ENCODE data around the gene PAWR. TPM values are rescaled to one million over a fixed set of nuclear protein-coding genes. Genes with fewer than 3 reads are reported as not detected.

PAWR gene
- polyA plus RNA-seq, 1 donor (not counting 4 experiments of a cell fraction or from before 2014, with no cell fraction given), result 41.1 TPM

- H3K9me3 ChIP-seq (ENCODE audit: control insufficient read depth, low read depth, low read length), result no peaks in the 10 kb centered on the region
- no peak overlapping the region for H3K4me3 ChIP-seq (ENCODE audit: control insufficient read depth in 2 of 3, extremely low read depth in 1 of 3, insufficient read depth in 2 of 3, low read depth in 1 of 3, low read length in 3 of 3)
- peaks cover 55% of the 10 kb centered on the region for H3K4me1 ChIP-seq (ENCODE audit: control insufficient read depth, extremely low read depth, insufficient read depth, low read length)
- H3K4me2 ChIP-seq (ENCODE audit: control insufficient read depth, extremely low read depth, insufficient read depth, low read depth, low read length), result no peak overlapping the region
- dilution Hi-C loops (cut with MboI; ENCODE audit: extremely low pct_ligation_motif_present, low sequenced_read_pairs), result no loop called here
- FAIRE-seq, result peak; percentile 81
- no peak for DNase-seq (ENCODE audit: low read depth, low spot score)
- peaks cover 3% of the 10 kb centered on the region for H3K9me1 ChIP-seq (ENCODE audit: control insufficient read depth, extremely low read depth, insufficient read depth, low read length)
- H3K36me3 ChIP-seq (ENCODE audit: control insufficient read depth in 2 of 2, extremely low read depth in 1 of 2, insufficient read depth in 2 of 2, low read length in 2 of 2), result no peaks in the 10 kb centered on the region
- H3K79me2 ChIP-seq (ENCODE audit: control insufficient read depth, insufficient read depth, low read length), result peaks cover 98% of the 10 kb centered on the region
- TF ChIP-seq CTCF (optimal IDR thresholded peaks at IDR 0.05 in 1 of 3, IDR thresholded peaks at IDR 0.05 in 1 of 3, conservative IDR thresholded peaks at IDR 0.05 in 1 of 3; ENCODE audit: extremely low read depth in 1 of 3, insufficient read depth in 2 of 3, low read length in 3 of 3), result no peak
- no peak for TF ChIP-seq EZH2 (IDR thresholded peaks at IDR 0.05; ENCODE audit: low read length)
- peak overlapping the region; percentile 16 for H3K27ac ChIP-seq (ENCODE audit: control insufficient read depth, insufficient read depth, low read length)
- H2AFZ ChIP-seq (ENCODE audit: control insufficient read depth, low read length), result no peak overlapping the region
- H3K27me3 ChIP-seq (ENCODE audit: control insufficient read depth, extremely low read depth, insufficient read depth, low read length), result no peaks in the 10 kb centered on the region
- H3K9ac ChIP-seq (ENCODE audit: control insufficient read depth, extremely low read depth, insufficient read depth, low read length), result no peak overlapping the region
- peaks cover 18% of the 10 kb centered on the region for H4K20me1 ChIP-seq (ENCODE audit: control insufficient read depth, extremely low read depth, insufficient read depth, low read length)
These were observed 9.7 kb downstream of the PAWR start for GRCh38 chr12:79681008-79681590.

GRCh38 chr12:79680051-79680450 lies 10.7 kb downstream of the PAWR start:
- H3K4me1 ChIP-seq (ENCODE audit: control insufficient read depth, extremely low read depth, insufficient read depth, low read length), result peaks cover 47% of the 10 kb centered on the region
- dilution Hi-C loops (cut with MboI; ENCODE audit: extremely low pct_ligation_motif_present, low sequenced_read_pairs), result no loop called here

More at GRCh38 chr12:79680051-79680450, 10.7 kb downstream of the PAWR start:
- H3K4me2 ChIP-seq (ENCODE audit: control insufficient read depth, extremely low read depth, insufficient read depth, low read depth, low read length), result no peak overlapping the region
- FAIRE-seq (no peak), DNase-seq (ENCODE audit: low read depth, low spot score) (no peak)
- no peaks in the 10 kb centered on the region for H3K9me3 ChIP-seq (ENCODE audit: control insufficient read depth, low read depth, low read length)
- no peak overlapping the region for H2AFZ ChIP-seq (ENCODE audit: control insufficient read depth, low read length)
- H3K27ac ChIP-seq (ENCODE audit: control insufficient read depth, insufficient read depth, low read length), result no peak overlapping the region
- H3K27me3 ChIP-seq (ENCODE audit: control insufficient read depth, extremely low read depth, insufficient read depth, low read length), result no peaks in the 10 kb centered on the region
- no peak for TF ChIP-seq EZH2 (IDR thresholded peaks at IDR 0.05; ENCODE audit: low read length)
- TF ChIP-seq CTCF (optimal IDR thresholded peaks at IDR 0.05 in 1 of 3, IDR thresholded peaks at IDR 0.05 in 1 of 3, conservative IDR thresholded peaks at IDR 0.05 in 1 of 3; ENCODE audit: extremely low read depth in 1 of 3, insufficient read depth in 2 of 3, low read length in 3 of 3), result no peak
- H3K9ac ChIP-seq (ENCODE audit: control insufficient read depth, extremely low read depth, insufficient read depth, low read length), result no peak overlapping the region
- H3K79me2 ChIP-seq (ENCODE audit: control insufficient read depth, insufficient read depth, low read length), result peaks cover 99% of the 10 kb centered on the region
- peaks cover 3% of the 10 kb centered on the region for H3K9me1 ChIP-seq (ENCODE audit: control insufficient read depth, extremely low read depth, insufficient read depth, low read length)
- H3K36me3 ChIP-seq (ENCODE audit: control insufficient read depth in 2 of 2, extremely low read depth in 1 of 2, insufficient read depth in 2 of 2, low read length in 2 of 2), result no peaks in the 10 kb centered on the region
- H3K4me3 ChIP-seq (ENCODE audit: control insufficient read depth in 2 of 3, extremely low read depth in 1 of 3, insufficient read depth in 2 of 3, low read depth in 1 of 3, low read length in 3 of 3), result no peak overlapping the region
- H4K20me1 ChIP-seq (ENCODE audit: control insufficient read depth, extremely low read depth, insufficient read depth, low read length), result peaks cover 18% of the 10 kb centered on the region
